GM19193 (cell line): Measurements from ENCODE around the gene FUOM.

Experiments
- POLR2A ChIP-seq: IDR thresholded peaks from 4 replicates; pipeline ENCODE4 v1.6.1; 2011; ENCODE audit not compliant: insufficient read depth, insufficient read length; ENCODE audit errors: extremely low read depth

Gene FUOM

GRCh38 chr10:133393401-133394063 lies 35.7 kb upstream of the FUOM start:
- TF ChIP-seq POLR2A, result no peak

- peak; percentile 12 for TF ChIP-seq POLR2A
Observed at GRCh38 chr10:133391761-133392518, 34.1 kb upstream of the FUOM start.

GRCh38 chr10:133391249-133391635 lies 33.4 kb upstream of the FUOM start:
- no peak for TF ChIP-seq POLR2A

GRCh38 chr10:133390597-133391248 lies 32.9 kb upstream of the FUOM start:
- TF ChIP-seq POLR2A, result no peak

GRCh38 chr10:133388973-133389818 lies 31.4 kb upstream of the FUOM start:
- peak; percentile 55 for TF ChIP-seq POLR2A

- TF ChIP-seq POLR2A, result no peak
Observed at GRCh38 chr10:133388236-133388972, 30.6 kb upstream of the FUOM start.

GRCh38 chr10:133385214-133385613 lies 27.4 kb upstream of the FUOM start:
- TF ChIP-seq POLR2A, result no peak

- TF ChIP-seq POLR2A, result no peak
Observed at GRCh38 chr10:133384071-133384470, 26.3 kb upstream of the FUOM start.

- TF ChIP-seq POLR2A, result no peak
Observed at GRCh38 chr10:133383551-133383950, 25.7 kb upstream of the FUOM start.

GRCh38 chr10:133381036-133381435 lies 23.2 kb upstream of the FUOM start:
- no peak for TF ChIP-seq POLR2A

- TF ChIP-seq POLR2A, result no peak
Observed at GRCh38 chr10:133379801-133380666, 22.2 kb upstream of the FUOM start.

- TF ChIP-seq POLR2A, result peak; percentile 58
Observed at GRCh38 chr10:133379152-133379800, 21.5 kb upstream of the FUOM start, which contains the start of gene PAOX. Gene PAOX (plus strand): TSS chr10:133379262. CDS start chr10:133379317, 55 bp downstream.
